PC-9 (cell line): ENCODE measurements around the gene ADGRV1.

Experiments used
- EZH2 ChIP-seq: fragments of 200-600 bp; sonication (generic); IDR thresholded peaks from 2 replicates; pipeline ENCODE4 v1.8.0; 2017; ENCODE audit warnings: antibody characterized with exemption, low read depth
- TF ChIP-seq, protein P1 (sequence below): fragments of 200-600 bp; sonication (generic); conservative IDR thresholded peaks from 2 replicates; pipeline ENCODE4 v1.6.1; 2017; ENCODE audit warnings: mixed run types, antibody characterized with exemption, mild to moderate bottlenecking, moderate library complexity

DNA sequence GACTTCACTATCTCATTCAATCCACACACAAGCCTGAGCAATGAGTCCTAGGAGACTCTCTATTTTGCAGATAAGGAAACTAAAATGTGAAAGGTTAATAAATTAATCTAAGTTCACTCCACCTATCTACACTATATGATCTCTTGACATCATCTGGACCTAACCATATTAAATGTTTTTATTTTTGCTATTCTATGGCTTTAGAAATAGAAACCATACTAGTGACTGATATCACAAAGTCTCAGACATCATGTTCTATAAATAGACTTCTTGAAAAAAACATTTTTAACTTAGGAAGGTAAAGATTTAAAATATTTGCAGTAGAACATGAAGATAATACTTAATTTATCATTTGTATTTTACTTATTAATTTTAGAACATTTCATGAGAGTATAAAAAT lies 9.4 kb upstream of the ADGRV1 start:
- TF ChIP-seq, protein P1, sequence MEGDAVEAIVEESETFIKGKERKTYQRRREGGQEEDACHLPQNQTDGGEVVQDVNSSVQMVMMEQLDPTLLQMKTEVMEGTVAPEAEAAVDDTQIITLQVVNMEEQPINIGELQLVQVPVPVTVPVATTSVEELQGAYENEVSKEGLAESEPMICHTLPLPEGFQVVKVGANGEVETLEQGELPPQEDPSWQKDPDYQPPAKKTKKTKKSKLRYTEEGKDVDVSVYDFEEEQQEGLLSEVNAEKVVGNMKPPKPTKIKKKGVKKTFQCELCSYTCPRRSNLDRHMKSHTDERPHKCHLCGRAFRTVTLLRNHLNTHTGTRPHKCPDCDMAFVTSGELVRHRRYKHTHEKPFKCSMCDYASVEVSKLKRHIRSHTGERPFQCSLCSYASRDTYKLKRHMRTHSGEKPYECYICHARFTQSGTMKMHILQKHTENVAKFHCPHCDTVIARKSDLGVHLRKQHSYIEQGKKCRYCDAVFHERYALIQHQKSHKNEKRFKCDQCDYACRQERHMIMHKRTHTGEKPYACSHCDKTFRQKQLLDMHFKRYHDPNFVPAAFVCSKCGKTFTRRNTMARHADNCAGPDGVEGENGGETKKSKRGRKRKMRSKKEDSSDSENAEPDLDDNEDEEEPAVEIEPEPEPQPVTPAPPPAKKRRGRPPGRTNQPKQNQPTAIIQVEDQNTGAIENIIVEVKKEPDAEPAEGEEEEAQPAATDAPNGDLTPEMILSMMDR = no peak
- no peak for TF ChIP-seq EZH2
